ENCODE measurements around the gene CFAP100. TPM values are rescaled to one million over a fixed set of nuclear protein-coding genes. Genes with fewer than 3 reads are reported as not detected.

Gene CFAP100
- total RNA-seq, 4 donors from 2014 or later, result not detected

DNA sequence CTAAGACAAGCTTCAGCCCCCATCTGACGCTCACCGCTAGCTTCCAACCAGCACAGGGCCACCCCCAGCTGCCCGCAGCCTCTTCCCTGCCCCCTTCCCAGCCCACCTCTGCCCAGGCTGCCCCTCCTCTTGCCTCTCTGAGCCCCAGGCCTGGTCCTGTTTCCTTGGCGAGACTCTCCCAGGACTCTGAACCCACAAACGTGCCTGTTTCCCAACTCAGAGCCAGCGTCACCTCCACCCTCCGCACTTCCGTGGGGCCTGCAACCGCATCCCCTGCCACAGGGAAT is 45.9 kb downstream of the CFAP100 start:
- no peaks in the 10 kb centered on the region for H3K27me3 ChIP-seq
- TF ChIP-seq, protein P1, sequence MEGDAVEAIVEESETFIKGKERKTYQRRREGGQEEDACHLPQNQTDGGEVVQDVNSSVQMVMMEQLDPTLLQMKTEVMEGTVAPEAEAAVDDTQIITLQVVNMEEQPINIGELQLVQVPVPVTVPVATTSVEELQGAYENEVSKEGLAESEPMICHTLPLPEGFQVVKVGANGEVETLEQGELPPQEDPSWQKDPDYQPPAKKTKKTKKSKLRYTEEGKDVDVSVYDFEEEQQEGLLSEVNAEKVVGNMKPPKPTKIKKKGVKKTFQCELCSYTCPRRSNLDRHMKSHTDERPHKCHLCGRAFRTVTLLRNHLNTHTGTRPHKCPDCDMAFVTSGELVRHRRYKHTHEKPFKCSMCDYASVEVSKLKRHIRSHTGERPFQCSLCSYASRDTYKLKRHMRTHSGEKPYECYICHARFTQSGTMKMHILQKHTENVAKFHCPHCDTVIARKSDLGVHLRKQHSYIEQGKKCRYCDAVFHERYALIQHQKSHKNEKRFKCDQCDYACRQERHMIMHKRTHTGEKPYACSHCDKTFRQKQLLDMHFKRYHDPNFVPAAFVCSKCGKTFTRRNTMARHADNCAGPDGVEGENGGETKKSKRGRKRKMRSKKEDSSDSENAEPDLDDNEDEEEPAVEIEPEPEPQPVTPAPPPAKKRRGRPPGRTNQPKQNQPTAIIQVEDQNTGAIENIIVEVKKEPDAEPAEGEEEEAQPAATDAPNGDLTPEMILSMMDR (IDR thresholded peaks at IDR 0.05), result no peak
- no peak for TF ChIP-seq POLR2A (IDR thresholded peaks at IDR 0.05)
- no peaks in the 10 kb centered on the region for H3K9me3 ChIP-seq
- no peaks in the 10 kb centered on the region for H3K4me1 ChIP-seq
- H3K4me3 ChIP-seq, result no peak overlapping the region
- peak in 1 of 3 donors; percentile 27 for DNase-seq
- H3K36me3 ChIP-seq, result peaks cover 0 to 39% (median 0%) of the 10 kb centered on the region in 3 donors
- no peak overlapping the region for H3K27ac ChIP-seq

- H3K36me3 ChIP-seq, result peaks cover 0 to 34% (median 0%) of the 10 kb centered on the region in 3 donors
- TF ChIP-seq, protein P1 (IDR thresholded peaks at IDR 0.05), result no peak
- no peak for TF ChIP-seq POLR2A (IDR thresholded peaks at IDR 0.05)
- H3K27ac ChIP-seq, result no peak overlapping the region
- H3K9me3 ChIP-seq, result no peaks in the 10 kb centered on the region
- H3K27me3 ChIP-seq, result no peaks in the 10 kb centered on the region
- H3K4me3 ChIP-seq, result no peak overlapping the region
- H3K4me1 ChIP-seq, result no peaks in the 10 kb centered on the region
- DNase-seq, result peak in 2 of 3 donors; percentile 36 to 42
These were observed 46.7 kb downstream of the CFAP100 start for GRCh38 chr3:126441256-126441880.

DNA sequence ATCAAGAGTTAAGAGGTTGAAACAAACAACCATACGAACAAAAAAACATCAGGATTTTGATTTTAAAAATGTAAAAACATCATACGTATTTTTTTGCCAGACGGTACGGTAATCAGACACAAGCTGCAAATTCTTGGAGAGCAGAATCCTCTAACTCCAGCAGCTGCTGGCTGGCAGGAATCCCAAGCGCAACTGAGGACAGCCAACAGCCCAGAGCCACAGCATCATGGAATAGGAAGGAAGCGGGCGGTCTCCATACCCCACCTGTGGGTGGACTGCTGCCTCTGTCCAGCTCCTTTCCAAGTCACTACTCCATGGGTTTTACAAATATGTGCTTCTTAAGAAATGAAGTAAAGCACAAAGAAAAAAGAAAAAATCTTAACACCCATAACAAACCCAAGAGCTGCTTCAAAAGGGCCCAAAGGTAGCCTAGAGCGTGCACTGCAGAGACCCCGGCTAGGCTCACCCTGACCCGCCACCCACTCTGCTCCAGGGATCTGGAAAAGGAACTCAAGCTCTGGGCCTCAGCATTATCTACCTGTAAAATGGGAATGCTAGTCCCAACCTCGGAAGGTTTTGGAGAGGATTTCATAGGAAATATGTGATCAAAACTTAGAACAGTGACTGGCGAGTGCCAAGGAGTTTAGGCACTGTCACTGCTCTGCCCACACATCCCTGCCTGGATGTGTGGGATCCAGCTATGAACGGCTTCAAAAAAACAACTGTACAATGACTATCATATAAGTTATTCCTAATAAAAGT is 47.6 kb downstream of the CFAP100 start:
- H3K27me3 ChIP-seq, result no peaks in the 10 kb centered on the region
- peaks cover 0 to 32% (median 0%) of the 10 kb centered on the region in 3 donors for H3K36me3 ChIP-seq
- DNase-seq, result peak in 2 of 3 donors; percentile 34 to 44
- no peaks in the 10 kb centered on the region for H3K4me1 ChIP-seq
- no peak for TF ChIP-seq POLR2A (IDR thresholded peaks at IDR 0.05)
- TF ChIP-seq, protein P1 (IDR thresholded peaks at IDR 0.05), result no peak
- H3K27ac ChIP-seq, result no peak overlapping the region
- no peak overlapping the region for H3K4me3 ChIP-seq
- no peaks in the 10 kb centered on the region for H3K9me3 ChIP-seq

DNA sequence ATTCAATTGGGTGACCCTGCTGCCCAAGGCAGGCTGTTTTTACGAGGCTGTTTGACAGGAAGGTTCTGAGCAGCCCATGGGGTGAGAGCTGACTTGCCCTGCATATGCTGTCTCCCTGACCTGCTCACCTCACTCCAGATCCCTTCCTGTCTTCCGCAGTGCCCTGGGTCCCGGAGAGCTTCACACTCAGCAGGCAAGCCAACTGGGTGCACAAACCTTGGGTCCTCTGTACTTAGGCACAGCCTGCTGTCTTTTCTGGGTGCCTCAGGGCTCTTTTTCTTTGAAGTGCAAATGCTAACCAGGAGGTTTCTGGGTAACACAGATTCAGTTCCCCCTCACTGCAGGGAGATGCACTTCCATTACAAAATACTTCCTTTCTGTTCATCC is 48.1 kb downstream of the CFAP100 start:
- H3K4me3 ChIP-seq, result no peak overlapping the region
- H3K4me1 ChIP-seq, result no peaks in the 10 kb centered on the region
- H3K36me3 ChIP-seq, result peaks cover 0 to 34% (median 0%) of the 10 kb centered on the region in 3 donors
- no peak overlapping the region for H3K27ac ChIP-seq
- no peak for TF ChIP-seq POLR2A (IDR thresholded peaks at IDR 0.05)
- TF ChIP-seq, protein P1 (IDR thresholded peaks at IDR 0.05), result no peak
- DNase-seq, result no peak
- H3K9me3 ChIP-seq, result no peaks in the 10 kb centered on the region
- H3K27me3 ChIP-seq, result no peaks in the 10 kb centered on the region

DNA sequence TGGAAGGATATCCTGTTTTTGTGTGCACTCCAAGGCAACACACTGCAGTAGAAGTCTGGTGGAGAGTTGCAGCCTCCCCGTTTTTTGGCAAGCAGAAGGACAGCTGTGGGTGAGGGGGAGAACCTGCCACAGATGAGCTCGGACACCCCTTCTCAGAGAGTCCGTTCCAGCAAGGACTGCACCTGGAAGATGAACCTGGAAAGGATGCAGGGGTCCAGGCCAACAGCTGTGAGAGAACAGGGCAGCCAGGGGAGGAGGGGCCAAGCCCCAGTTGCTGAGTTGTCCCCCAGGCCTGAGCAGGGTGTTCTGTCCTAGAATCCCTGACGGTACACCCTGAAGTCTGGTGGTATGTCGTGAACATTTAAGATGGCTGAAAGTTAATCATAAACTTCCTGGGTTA is 50.8 kb downstream of the CFAP100 start:
- H3K9me3 ChIP-seq, result no peaks in the 10 kb centered on the region
- no peak overlapping the region for H3K27ac ChIP-seq
- peak in 1 of 3 donors; percentile 34 for DNase-seq
- no peak overlapping the region for H3K4me3 ChIP-seq
- peaks cover 0 to 38% (median 0%) of the 10 kb centered on the region in 3 donors for H3K36me3 ChIP-seq
- no peak for TF ChIP-seq POLR2A (IDR thresholded peaks at IDR 0.05)
- TF ChIP-seq, protein P1 (IDR thresholded peaks at IDR 0.05), result no peak
- H3K27me3 ChIP-seq, result no peaks in the 10 kb centered on the region
- no peaks in the 10 kb centered on the region for H3K4me1 ChIP-seq
